HepG2 (cell line): ENCODE results near the gene TULP3. TPM values are rescaled to one million over a fixed set of nuclear protein-coding genes. Genes with fewer than 3 reads are reported as not detected.

ENCODE experiments used
- E2F5 ChIP-seq: sonication (generic); formaldehyde crosslinking; conservative IDR thresholded peaks from 2 replicates; pipeline ENCODE4 v1.4.0; 2020; ENCODE audit warnings: missing genetic modification reagents
- IRF1 ChIP-seq: sonication (generic); formaldehyde crosslinking; IDR thresholded peaks from 2 replicates; pipeline ENCODE4 v1.4.0; 2020; ENCODE audit warnings: low read depth, mild to moderate bottlenecking, missing genetic modification reagents
- KAT7 ChIP-seq: IDR thresholded peaks from 2 replicates; pipeline ENCODE4 v1.6.1; 2018; ENCODE audit warnings: borderline replicate concordance, missing compliant biosample characterization
- MED1 ChIP-seq: sonication (generic); formaldehyde crosslinking; IDR thresholded peaks from 2 replicates; pipeline ENCODE4 v1.4.0; 2020; ENCODE audit warnings: missing genetic modification reagents
- PAXIP1 ChIP-seq: sonication (generic); formaldehyde crosslinking; conservative IDR thresholded peaks from 2 replicates; pipeline ENCODE4 v1.4.0; 2020; ENCODE audit warnings: mild to moderate bottlenecking, missing genetic modification reagents, moderate library complexity
- SPEN ChIP-seq: sonication (generic); formaldehyde crosslinking; IDR thresholded peaks from 2 replicates; pipeline ENCODE4 v1.5.1; 2020; ENCODE audit warnings: low read depth, mild to moderate bottlenecking, missing genetic modification reagents
- TCF7L2 ChIP-seq: IDR thresholded peaks from 2 replicates; pipeline ENCODE4 v1.6.1; 2011; ENCODE audit warnings: mild to moderate bottlenecking, low read depth, low read length, moderate library complexity
- ZBTB37 ChIP-seq: sonication (generic); formaldehyde crosslinking; IDR thresholded peaks from 2 replicates; pipeline ENCODE4 v1.4.0; 2020; ENCODE audit warnings: mild to moderate bottlenecking, missing genetic modification reagents
- ZC3H4 ChIP-seq: sonication (generic); formaldehyde crosslinking; IDR thresholded peaks from 2 replicates; pipeline ENCODE4 v1.4.0; 2020; ENCODE audit warnings: missing genetic modification reagents, borderline replicate concordance
- ZFP62 ChIP-seq: sonication (generic); formaldehyde crosslinking; IDR thresholded peaks from 2 replicates; pipeline ENCODE4 v1.4.0; 2020; ENCODE audit warnings: missing genetic modification reagents
- ZNF264 ChIP-seq: sonication (generic); formaldehyde crosslinking; IDR thresholded peaks from 2 replicates; pipeline ENCODE4 v1.4.0; 2020; ENCODE audit warnings: missing genetic modification reagents
- ZNF318 ChIP-seq: sonication (generic); formaldehyde crosslinking; IDR thresholded peaks from 2 replicates; pipeline ENCODE4 v1.4.0; 2020; ENCODE audit warnings: mild to moderate bottlenecking, missing genetic modification reagents
- polyA plus RNA-seq, 8 experiments: library from polyadenylated mRNA; depleted of rRNA in 3 of 8; stranded (reverse) in 7 of 8; unstranded in 1 of 8; fragments of >200 nt; fragmentation: Illumina TruSeq in 4 of 8; extraction: Trizol in 4 of 8; gene quantifications; 2 replicates each; pipeline versions ENCODE4 v1.2.1 to v1.2.3, GENCODE V29; 2011 to 2016; ENCODE audit warnings: low read depth in 4 of 8, missing spikeins in 1 of 8, mixed read lengths in 1 of 8; ENCODE audit not compliant: insufficient read depth in 1 of 8
- total RNA-seq, 5 experiments: library from RNA; depleted of rRNA; stranded (reverse); fragments of >200 nt; fragmentation: Illumina TruSeq; extraction: Trizol; gene quantifications; 2 replicates each; pipeline ENCODE4 v1.2.3, GENCODE V29; 2016; ENCODE audit warnings: low read depth in 1 of 5

TULP3 gene
- total and polyA plus RNA-seq, 2 of the 13 experiments (the other 11 are each of a cell fraction or from before 2014, with no cell fraction given) = 11.2 to 13.2 TPM

- TF ChIP-seq IRF1 (CRISPR knock-in tag) (0 out of 2 replicates have a peak, but pooled peaks have one; percentile 75), ZC3H4 (no peak), KAT7 (CRISPR knock-in tag) (peak; percentile 90; the same call in 1 of the 2 replicates), TCF7L2 (no peak), SPEN (CRISPR knock-in tag) (peak; percentile 92), E2F5 (CRISPR knock-in tag) (no peak; the same call in none of the 2 replicates), ZFP62 (CRISPR knock-in tag) (no peak), MED1 (CRISPR knock-in tag) (peak; percentile 68), PAXIP1 (CRISPR knock-in tag) (peak; percentile 59), ZBTB37 (CRISPR knock-in tag) (no peak), ZNF318 (CRISPR knock-in tag) (no peak), ZNF264 (CRISPR knock-in tag) (peak; percentile 61)
Measured at GRCh38 chr12:2890388-2891239, at the start of gene TULP3 (continued).
